ENCODE results near the gene SSH2. TPM values are rescaled to one million over a fixed set of nuclear protein-coding genes. Genes with fewer than 3 reads are reported as not detected.

The SSH2 gene
- total and polyA plus RNA-seq, 9 of the 15 experiments (the other 6 are each of a cell fraction or from before 2014, with no cell fraction given) = 3.9 to 16.1 (median 10.2) TPM

- no peak for TF ChIP-seq GABPB1 (CRISPR knock-in tag; IDR thresholded peaks at IDR 0.05)
- peak in 1 of 2 experiments; percentile 35; a peak in 2 of 4 replicates for TF ChIP-seq HDAC1 (IDR thresholded peaks at IDR 0.05)
- TF ChIP-seq ZFX (CRISPR knock-in tag; IDR thresholded peaks at IDR 0.05) = peak; percentile 36; the same call in 1 of the 2 replicates
- TF ChIP-seq CBX2 (IDR thresholded peaks at IDR 0.05; ENCODE audit: insufficient read depth, low read length, poor library complexity, severe bottlenecking) = no peak
- no peak for TF ChIP-seq ILF3 (IDR thresholded peaks at IDR 0.05; ENCODE audit: borderline replicate concordance)
- no peak for TF ChIP-seq ATF1 (CRISPR knock-in tag; IDR thresholded peaks at IDR 0.05)
- peak; percentile 27; the same call in 1 of the 2 replicates for TF ChIP-seq ATF1 (tag; IDR thresholded peaks at IDR 0.05)
- no peak for TF ChIP-seq PCBP2 (IDR thresholded peaks at IDR 0.05; ENCODE audit: low read depth, low read length, poor library complexity, severe bottlenecking)
- no peak for TF ChIP-seq POLR2A (conservative IDR thresholded peaks at IDR 0.05)
- peak; percentile 74 for TF ChIP-seq CTBP1 (IDR thresholded peaks at IDR 0.05; ENCODE audit: borderline replicate concordance)
- no peak for TF ChIP-seq CC2D1A (IDR thresholded peaks at IDR 0.05)
- TF ChIP-seq ELF1 (tag; IDR thresholded peaks at IDR 0.05) = peak; percentile 52; the same call in 1 of the 2 replicates
- peak; percentile 56 for TF ChIP-seq MYC (IDR thresholded peaks at IDR 0.05; ENCODE audit: low read depth, low read length)
- TF ChIP-seq MYC (CRISPR knock-in tag; IDR thresholded peaks at IDR 0.05; ENCODE audit: borderline replicate concordance, low read depth) = no peak
- TF ChIP-seq ZNF224 (CRISPR knock-in tag; IDR thresholded peaks at IDR 0.05) = no peak
- TF ChIP-seq NONO (IDR thresholded peaks at IDR 0.05; ENCODE audit: low read depth in 2 of 2, low read length in 1 of 2) = peak in 1 of 2 experiments; percentile 57; a peak in 1 of 4 replicates
- TF ChIP-seq ZNF134 (CRISPR knock-in tag; conservative IDR thresholded peaks at IDR 0.05) = no peak
Observed at GRCh38 chr17:29589524-29590410, 340.3 kb downstream of the SSH2 start, which contains the start of gene GIT1 (continued).
